Thoracic aorta (tissue), 2 donors: ENCODE data around the gene VAV2. TPM values are rescaled to one million over a fixed set of nuclear protein-coding genes. Genes with fewer than 3 reads are reported as not detected.

Experiments used
- ATAC-seq: fragments of 150-250 bp; one replicate; pipeline ENCODE4 v1.8.0; 2017; ENCODE audit warnings: low read depth; ENCODE audit not compliant: insufficient number of reproducible peaks, low FRiP score
- DNase-seq: peaks from one replicate; pipeline ENCODE4 v3.0.0-alpha.2; 2020; ENCODE audit warnings: low spot score
- H3K27ac ChIP-seq, 2 donors: fragments of 200-600 bp; sonication (generic); 1 replicate in 1 of 2; 2 replicates in 1 of 2; pipeline ENCODE4 v1.5.1; 2016; ENCODE audit warnings: mild to moderate bottlenecking in 2 of 2, moderate library complexity in 2 of 2
- H3K27me3 ChIP-seq: fragments of 200-600 bp; sonication (generic); replicated peaks from 2 replicates; pipeline ENCODE4 v1.6.0; 2016; ENCODE audit warnings: mild to moderate bottlenecking; ENCODE audit not compliant: insufficient read depth
- H3K36me3 ChIP-seq: fragments of 200-600 bp; sonication (generic); one replicate; pipeline ENCODE4 v1.5.1; 2016
- H3K4me1 ChIP-seq, 2 donors: fragments of 200-600 bp; sonication (generic); 1 replicate in 1 of 2; 2 replicates in 1 of 2; pipeline versions ENCODE4 v1.5.1 to v1.6.0; 2016; ENCODE audit warnings: low read depth in 2 of 2, mild to moderate bottlenecking in 1 of 2; ENCODE audit not compliant: control insufficient read depth in 1 of 2
- H3K4me3 ChIP-seq: fragments of 200-600 bp; sonication (generic); 2 replicates; pipeline ENCODE4 v1.5.1; 2016; ENCODE audit warnings: mild to moderate bottlenecking
- H3K9me3 ChIP-seq: fragments of 200-600 bp; sonication (generic); 2 replicates; pipeline ENCODE4 v1.5.1; 2016
- CTCF ChIP-seq: fragments of 200-600 bp; sonication (generic); IDR thresholded peaks from one replicate; pipeline ENCODE4 v1.5.1; 2019; ENCODE audit warnings: antibody characterized with exemption
- total RNA-seq, 2 donors: library from RNA; depleted of rRNA; stranded (reverse); fragments of >200 nt; gene quantifications; one replicate each; pipeline versions ENCODE4 v1.1.0 to v1.2.3, GENCODE V29; 2016

The VAV2 gene
- total RNA-seq, 2 donors from 2014 or later: 10.1 to 11.5 TPM

DNA sequence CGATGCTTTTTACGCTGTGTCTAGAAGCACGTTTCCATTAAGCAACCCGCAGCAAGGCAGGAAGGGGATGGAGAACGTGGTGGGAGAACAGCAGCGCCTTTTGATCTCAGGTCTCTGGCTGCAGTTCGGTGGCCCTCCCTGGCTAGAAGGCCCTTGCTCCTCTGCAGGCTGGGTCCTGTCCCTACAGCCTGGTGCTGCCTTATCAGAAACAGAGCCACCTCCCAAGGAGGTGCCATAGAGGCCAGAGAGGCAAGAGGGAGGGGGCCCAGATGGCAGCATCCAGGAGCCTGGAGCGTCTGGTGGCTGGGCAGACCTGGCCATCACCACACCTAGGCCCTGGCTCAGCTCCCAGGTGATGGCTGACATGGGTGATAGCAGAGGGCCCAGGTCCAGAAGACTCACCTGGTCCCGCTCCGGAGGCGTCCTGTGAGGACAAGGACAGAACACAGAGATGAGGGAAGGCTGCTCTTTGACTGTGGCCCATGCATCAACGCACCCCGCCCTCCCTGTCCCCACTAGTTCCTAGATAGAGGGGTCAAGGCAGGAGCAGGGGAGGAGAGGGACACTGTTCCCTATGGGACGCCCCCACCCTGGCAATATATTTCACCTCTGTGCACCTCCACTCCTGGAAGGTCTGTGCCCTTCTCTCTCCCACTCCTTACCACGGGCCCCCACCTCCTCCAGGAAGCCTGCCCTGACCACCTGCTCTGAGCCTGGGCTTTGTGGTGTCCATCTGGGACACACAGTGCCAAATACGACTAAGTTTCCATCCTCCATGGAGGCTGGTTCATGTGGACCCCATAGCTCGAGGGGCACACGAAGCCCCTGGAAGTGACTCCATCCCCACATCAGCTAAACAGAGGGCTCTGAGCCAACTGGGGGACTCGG lies 212.4 kb downstream of the VAV2 start:
- Histone ChIP-seq H3K27ac (no peak overlapping the region), H3K4me3 (no peak overlapping the region), H3K27me3 (no peaks in the 10 kb centered on the region), H3K36me3 (peaks cover 5% of the 10 kb centered on the region), H3K9me3 (no peaks in the 10 kb centered on the region), H3K4me1 (peaks cover 0 to 8% of the 10 kb centered on the region in 2 donors)
- DNase-seq: no peak
- ATAC-seq: no peak
- TF ChIP-seq CTCF: no peak

GRCh38 chr9:133779081-133779480 lies 213.0 kb downstream of the VAV2 start:
- ATAC-seq: no peak

GRCh38 chr9:133778336-133779013 lies 213.6 kb downstream of the VAV2 start:
- Histone ChIP-seq H3K27me3 (no peaks in the 10 kb centered on the region), H3K9me3 (no peaks in the 10 kb centered on the region), H3K27ac (no peak overlapping the region), H3K36me3 (peaks cover 16% of the 10 kb centered on the region), H3K4me1 (peaks cover 0 to 8% of the 10 kb centered on the region in 2 donors), H3K4me3 (no peak overlapping the region)
- DNase-seq (no peak), ATAC-seq (no peak)
- no peak for TF ChIP-seq CTCF

More at GRCh38 chr9:133779081-133779480, 213.0 kb downstream of the VAV2 start:
- Histone ChIP-seq H3K27me3 (no peaks in the 10 kb centered on the region), H3K27ac (no peak overlapping the region), H3K4me3 (no peak overlapping the region), H3K9me3 (no peaks in the 10 kb centered on the region), H3K36me3 (peaks cover 12% of the 10 kb centered on the region), H3K4me1 (peaks cover 0 to 8% of the 10 kb centered on the region in 2 donors)
- TF ChIP-seq CTCF: no peak
- DNase-seq: no peak

- H3K4me3 ChIP-seq: no peak overlapping the region
- H3K36me3 ChIP-seq: peaks cover 16% of the 10 kb centered on the region
- no peaks in the 10 kb centered on the region for H3K27me3 ChIP-seq
- no peaks in the 10 kb centered on the region for H3K9me3 ChIP-seq
- H3K4me1 ChIP-seq: peaks cover 0 to 8% of the 10 kb centered on the region in 2 donors
- DNase-seq (no peak), ATAC-seq (no peak)
- TF ChIP-seq CTCF: no peak
- no peak overlapping the region for H3K27ac ChIP-seq
These were observed 214.3 kb downstream of the VAV2 start for GRCh38 chr9:133777871-133778270.

- ATAC-seq (no peak), DNase-seq (no peak)
- Histone ChIP-seq H3K27ac (no peak overlapping the region), H3K9me3 (no peaks in the 10 kb centered on the region), H3K27me3 (no peaks in the 10 kb centered on the region), H3K4me3 (no peak overlapping the region), H3K36me3 (peaks cover 16% of the 10 kb centered on the region), H3K4me1 (peaks cover 0 to 8% of the 10 kb centered on the region in 2 donors)
- no peak for TF ChIP-seq CTCF
These were observed 214.9 kb downstream of the VAV2 start for GRCh38 chr9:133777068-133777791.
